Motor neuron (in vitro differentiated cells): ENCODE measurements around the gene ALDH8A1. TPM values are rescaled to one million over a fixed set of nuclear protein-coding genes. Genes with fewer than 3 reads are reported as not detected.

Experiments used
- ATAC-seq, 8 experiments: fragments of 200-7000 bp; cut with Tn5 transposase; replicated peaks in 6 of 8; 2 replicates each; pipeline ENCODE4 v1.8.0; 2021; ENCODE audit warnings: mild to moderate bottlenecking in 8 of 8, moderate library complexity in 8 of 8
- H3K27ac ChIP-seq, 2 donors: fragments of 250-450 bp; sonication (Bioruptor Pico); 2 replicates each; pipeline ENCODE4 v1.9.0; 2021; ENCODE audit warnings: antibody characterized with exemption in 2 of 2, mild to moderate bottlenecking in 2 of 2, moderate library complexity in 1 of 2
- H3K4me1 ChIP-seq, 2 donors: fragments of 250-450 bp; sonication (Bioruptor Pico); replicated peaks in 1 of 2; 2 replicates each; pipeline ENCODE4 v1.6.1; 2021; ENCODE audit warnings: antibody characterized with exemption in 2 of 2, mild to moderate bottlenecking in 2 of 2, moderate library complexity in 1 of 2
- H3K4me3 ChIP-seq, 5 donors: fragments of 250-450 bp; sonication (Bioruptor Pico); 2 replicates each; pipeline ENCODE4 v1.9.0; 2021; ENCODE audit warnings: antibody characterized with exemption in 5 of 5, mild to moderate bottlenecking in 5 of 5, moderate library complexity in 4 of 5
- WGBS, 10 experiments: fragments of 450-650 bp; shearing (Covaris generic); methylation state at CpG; one replicate each; pipeline ENCODE4 v1.0.0; 2022; 5-methylcytosine and 5-hydroxymethylcytosine counted together
- in situ Hi-C, 9 experiments: fragments of 400-800 bp; cut with MboI; loops; one replicate each; pipeline ENCODE4 v1.15.0; 2021; ENCODE audit warnings: low sequenced_read_pairs in 9 of 9, low pct_unique_long_range_greater_than_20kb in 2 of 9; ENCODE audit not compliant: unreplicated experiment in 9 of 9
- total RNA-seq, 8 experiments: library from RNA; unstranded; fragments of 300-600 nt; gene quantifications; 2 replicates each; pipeline versions ENCODE4 v1.2.3 to v1.2.4, GENCODE V29; 2022

ALDH8A1 gene, protein sequence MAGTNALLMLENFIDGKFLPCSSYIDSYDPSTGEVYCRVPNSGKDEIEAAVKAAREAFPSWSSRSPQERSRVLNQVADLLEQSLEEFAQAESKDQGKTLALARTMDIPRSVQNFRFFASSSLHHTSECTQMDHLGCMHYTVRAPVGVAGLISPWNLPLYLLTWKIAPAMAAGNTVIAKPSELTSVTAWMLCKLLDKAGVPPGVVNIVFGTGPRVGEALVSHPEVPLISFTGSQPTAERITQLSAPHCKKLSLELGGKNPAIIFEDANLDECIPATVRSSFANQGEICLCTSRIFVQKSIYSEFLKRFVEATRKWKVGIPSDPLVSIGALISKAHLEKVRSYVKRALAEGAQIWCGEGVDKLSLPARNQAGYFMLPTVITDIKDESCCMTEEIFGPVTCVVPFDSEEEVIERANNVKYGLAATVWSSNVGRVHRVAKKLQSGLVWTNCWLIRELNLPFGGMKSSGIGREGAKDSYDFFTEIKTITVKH
- total RNA-seq = 1 to 10 TPM in 5 of 8 experiments, under 1 TPM in 3; 0.13 to 2.3 (median 1.0) TPM

DNA sequence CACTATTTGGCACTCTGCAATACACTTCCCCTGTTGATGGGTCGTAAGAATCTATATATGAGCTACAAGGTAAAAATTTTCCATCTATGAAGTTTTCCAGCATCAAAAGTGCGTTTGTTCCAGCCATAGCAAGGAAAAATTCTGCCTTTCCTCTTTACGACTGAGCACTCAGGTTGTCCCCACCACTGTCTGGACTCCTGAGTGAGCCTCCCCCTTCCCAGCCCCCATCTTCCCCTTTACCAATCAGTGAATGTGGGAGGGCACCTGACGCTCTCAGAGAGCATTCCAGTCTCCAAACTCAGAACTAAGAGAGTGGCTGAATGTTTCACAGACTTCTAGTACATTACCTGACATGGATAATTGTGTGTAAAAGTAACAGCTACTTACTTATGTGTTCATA is at the start of gene ALDH8A1:
Gene ALDH8A1, minus strand, starts transcription at position 175 of the 400 bp plus-strand sequence. Its CDS starts 48 bp downstream, at position 127.
- ATAC-seq = no peak
- Histone ChIP-seq H3K4me1 (no peaks in the 10 kb centered on the region), H3K27ac (no peak within 1 kb of the TSS), H3K4me3 (no peak within 1 kb of the TSS)
- 75 to 100% (median 90%) methylated on average over 1 to 3 of the region's 4 CpGs; no CpG with 5 or more reads in 5 of the 10 experiments for WGBS, 10 experiments
- in situ Hi-C loops = loop anchor here in 2 of 9 experiments (25.0 kb wide), 2 partner anchors 788 to 813 kb away; no protein-coding TSS in a partner anchor

DNA sequence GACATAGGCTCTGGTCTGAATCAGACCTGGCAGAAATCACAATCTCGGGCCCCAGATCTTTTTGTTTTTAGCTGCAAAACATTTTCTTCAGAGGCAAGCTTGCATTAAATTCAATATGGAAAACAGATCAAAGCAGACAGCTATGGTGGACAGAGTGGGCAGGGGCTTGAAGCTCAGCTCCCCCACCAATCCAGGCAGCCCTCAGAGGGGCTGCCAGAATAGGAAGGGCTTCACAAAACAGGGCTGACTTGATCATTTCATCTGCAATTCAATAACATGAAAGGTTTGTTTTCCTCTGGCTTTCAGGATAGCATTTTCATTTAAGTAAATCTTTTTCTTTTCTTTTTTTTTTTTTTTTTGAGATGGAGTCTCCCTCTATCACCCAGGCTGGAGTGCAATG is 49.2 kb upstream of the ALDH8A1 start:
- WGBS, 10 experiments = 40 to 100% (median 82%) methylated on average over 1 of the region's 1 CpG; no CpG with 5 or more reads in 2 of the 10 experiments
- Histone ChIP-seq H3K27ac (no peak overlapping the region), H3K4me1 (no peaks in the 10 kb centered on the region), H3K4me3 (no peak overlapping the region)
- ATAC-seq = no peak
- in situ Hi-C loops = no loop called here

DNA sequence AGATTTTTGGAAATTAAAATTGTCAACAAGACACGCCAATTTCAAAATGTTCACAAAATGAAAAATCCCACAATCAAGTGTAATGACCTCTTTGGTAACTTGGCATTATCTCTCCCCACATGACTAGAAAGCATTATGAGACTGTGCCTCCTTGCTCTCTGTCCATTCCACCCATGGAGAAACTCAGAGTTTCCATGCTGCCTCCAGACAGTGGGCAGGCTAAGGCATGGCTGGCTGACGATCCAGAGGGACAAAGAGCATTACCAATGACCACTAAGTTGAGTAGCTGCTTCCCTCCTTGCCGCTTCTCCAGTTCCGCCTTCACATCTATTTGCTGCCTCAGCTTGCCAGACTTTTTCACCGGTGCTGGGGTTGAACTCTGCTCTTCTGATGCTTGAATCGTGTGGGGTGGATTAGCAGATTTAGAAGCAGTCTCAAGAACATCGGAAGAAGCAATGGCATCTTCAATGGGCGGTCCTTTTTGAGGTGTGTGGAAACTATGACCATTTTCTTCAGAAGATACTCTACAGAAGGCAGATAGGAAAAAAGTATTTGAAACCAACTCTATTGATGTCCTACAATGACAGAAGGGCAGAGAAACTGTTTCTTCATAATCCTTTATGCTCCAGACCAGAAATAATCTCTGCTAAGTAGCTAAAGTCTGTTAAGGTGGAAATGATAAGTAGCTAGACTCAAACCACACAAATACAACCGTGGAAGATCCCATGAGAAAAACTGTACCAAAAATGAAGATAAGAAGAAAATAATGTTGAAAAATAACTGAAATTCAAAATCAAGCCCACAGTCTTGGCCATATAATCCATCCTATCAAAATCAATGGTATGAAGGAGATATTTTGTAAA is 47.5 kb upstream of the ALDH8A1 start:
- ATAC-seq = no peak
- WGBS, 10 experiments = 80 to 100% (median 96%) methylated on average over 1 to 9 of the region's 9 CpGs
- no peaks in the 10 kb centered on the region for H3K4me1 ChIP-seq
- in situ Hi-C loops = no loop called here
- no peak overlapping the region for H3K27ac ChIP-seq
- no peak overlapping the region for H3K4me3 ChIP-seq

DNA sequence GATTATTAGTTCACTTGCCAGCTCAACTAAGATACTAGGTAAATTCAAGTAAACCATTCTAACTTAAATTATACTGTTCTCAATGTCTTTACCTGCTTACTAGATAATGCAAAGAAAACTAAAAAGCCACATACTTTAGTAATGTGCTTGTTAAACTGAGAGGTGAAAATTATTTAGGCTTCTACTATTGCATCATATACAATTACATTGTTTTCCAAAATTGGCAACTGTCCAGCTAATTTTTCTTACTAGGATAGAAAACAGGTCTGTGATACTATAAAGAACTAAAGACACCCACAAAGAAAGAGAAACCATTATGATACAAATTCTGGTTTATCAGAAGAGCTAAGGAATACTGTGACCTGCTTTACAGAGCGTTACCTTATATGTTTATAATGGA is 45.6 kb upstream of the ALDH8A1 start:
- Histone ChIP-seq H3K4me1 (no peaks in the 10 kb centered on the region), H3K4me3 (no peak overlapping the region), H3K27ac (no peak overlapping the region)
- ATAC-seq = no peak
- in situ Hi-C loops = no loop called here
- WGBS, 10 experiments = 88 to 100% (median 100%) methylated on average over 1 of the region's 1 CpG; no CpG with 5 or more reads in 3 of the 10 experiments

DNA sequence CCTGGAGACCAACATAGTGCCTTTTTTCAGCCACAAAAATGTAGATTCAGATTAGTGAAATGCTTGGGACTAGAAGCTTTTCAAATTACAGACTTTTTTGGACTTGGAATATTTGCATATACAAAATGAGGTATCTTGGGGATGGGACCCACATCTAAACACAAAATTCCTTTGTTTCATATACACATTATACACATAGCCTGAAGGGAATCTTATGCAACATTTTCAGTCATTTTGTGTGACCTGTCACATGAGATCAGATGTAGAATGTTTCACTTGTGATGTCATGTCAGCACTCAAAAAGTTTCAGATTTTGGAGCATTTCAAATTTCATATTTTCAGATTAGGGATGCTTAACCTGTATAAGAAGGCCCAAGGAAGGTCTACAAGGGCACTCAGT is 44.5 kb upstream of the ALDH8A1 start:
- Histone ChIP-seq H3K4me1 (no peaks in the 10 kb centered on the region), H3K4me3 (no peak overlapping the region), H3K27ac (no peak overlapping the region)
- in situ Hi-C loops = no loop called here
- peak in 2 of 8 experiments; percentile 34 to 44 for ATAC-seq

DNA sequence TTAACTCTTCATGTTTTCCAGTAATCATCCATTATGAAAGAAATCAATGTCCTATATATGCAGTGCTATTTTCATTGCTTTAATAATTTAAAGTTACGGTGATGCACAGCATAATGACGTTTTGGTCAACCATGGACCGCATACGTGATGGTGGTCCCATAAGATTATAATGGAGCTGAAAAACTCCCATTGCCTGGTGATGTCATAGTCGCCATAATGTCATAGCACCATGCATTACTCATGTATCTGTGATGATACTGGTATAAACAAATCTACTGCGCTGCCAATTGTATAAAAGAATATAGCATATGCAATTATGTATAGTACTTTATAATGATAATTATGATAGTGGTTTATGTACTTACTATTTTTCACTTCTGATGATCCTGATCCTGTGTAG is 42.3 kb upstream of the ALDH8A1 start:
- no peaks in the 10 kb centered on the region for H3K4me1 ChIP-seq
- H3K4me3 ChIP-seq = no peak overlapping the region
- in situ Hi-C loops = no loop called here
- WGBS, 10 experiments = 91 to 100% (median 98%) methylated on average over 1 to 6 of the region's 6 CpGs; no CpG with 5 or more reads in 1 of the 10 experiments
- ATAC-seq = no peak
- no peak overlapping the region for H3K27ac ChIP-seq

DNA sequence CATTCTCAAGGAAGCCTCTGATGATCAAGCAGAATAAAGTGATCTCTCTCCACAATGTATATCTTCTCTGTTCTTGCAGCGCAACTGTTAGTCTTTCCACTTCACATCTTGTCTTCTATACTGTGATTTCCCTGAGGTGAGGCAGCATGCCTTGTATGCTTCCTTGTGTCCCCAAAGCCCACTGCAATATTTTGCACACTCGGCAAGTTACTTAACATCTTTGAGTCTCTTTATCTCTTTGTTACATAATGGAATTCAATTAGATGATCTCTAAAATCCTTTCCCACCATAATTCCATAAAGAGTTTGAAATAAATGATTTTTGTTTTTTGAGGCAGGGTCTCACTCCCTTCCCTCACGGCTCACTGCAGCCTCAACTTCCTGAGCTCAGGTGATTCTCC is 40.4 kb upstream of the ALDH8A1 start:
- H3K4me3 ChIP-seq = no peak overlapping the region
- in situ Hi-C loops = no loop called here
- 88 to 100% (median 94%) methylated on average over 1 to 3 of the region's 3 CpGs for WGBS, 10 experiments
- ATAC-seq = no peak
- H3K27ac ChIP-seq = no peak overlapping the region
- no peaks in the 10 kb centered on the region for H3K4me1 ChIP-seq

DNA sequence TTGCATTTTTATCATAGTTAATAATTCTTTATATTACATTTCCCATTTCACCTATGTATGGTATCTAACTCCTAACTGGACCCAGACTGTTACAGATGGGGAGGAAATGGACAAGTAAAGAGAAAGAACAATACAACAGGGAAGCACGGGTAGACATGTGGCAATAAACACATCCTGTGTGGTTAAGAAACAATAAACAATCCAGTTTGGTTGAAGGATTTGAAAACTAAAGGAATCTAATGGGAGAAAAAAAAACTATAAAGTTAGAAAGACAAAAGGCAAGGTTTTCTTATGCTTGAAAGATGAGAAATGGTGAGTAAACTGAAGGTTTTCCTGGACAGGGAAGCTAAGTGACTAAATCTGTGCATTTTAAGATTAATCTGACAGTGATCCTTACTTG is 34.9 kb upstream of the ALDH8A1 start:
- ATAC-seq = no peak
- WGBS, 10 experiments = 11 to 100% (median 88%) methylated on average over 1 of the region's 1 CpG

DNA sequence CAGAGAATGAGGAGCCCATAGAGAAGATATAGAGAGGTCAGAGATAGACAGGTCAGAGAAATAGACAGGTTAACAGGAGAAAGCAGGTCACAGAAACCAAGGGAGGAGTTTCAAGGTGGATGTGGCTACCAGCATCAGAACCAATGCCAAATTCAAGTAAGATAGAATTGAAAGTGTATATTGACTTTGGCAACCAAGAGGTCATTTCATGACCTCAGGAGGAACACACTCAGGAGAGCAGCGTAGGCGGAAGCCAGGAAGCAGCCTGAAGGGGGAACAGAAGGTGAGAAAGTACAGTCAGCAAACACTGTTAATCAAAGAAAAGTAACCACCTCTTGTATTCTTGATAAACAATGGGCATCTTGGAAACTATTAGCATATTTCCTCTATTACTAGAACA is 33.9 kb upstream of the ALDH8A1 start:
- in situ Hi-C loops = no loop called here
- no peak for ATAC-seq
- WGBS, 10 experiments = 94 to 100% (median 100%) methylated on average over 2 of the region's 2 CpGs
- Histone ChIP-seq H3K4me3 (no peak overlapping the region), H3K27ac (no peak overlapping the region), H3K4me1 (no peaks in the 10 kb centered on the region)

More for the DNA sequence above, 34.9 kb upstream of the ALDH8A1 start:
- no peaks in the 10 kb centered on the region for H3K4me1 ChIP-seq
- no peak overlapping the region for H3K4me3 ChIP-seq
- in situ Hi-C loops = no loop called here
- no peak overlapping the region for H3K27ac ChIP-seq

DNA sequence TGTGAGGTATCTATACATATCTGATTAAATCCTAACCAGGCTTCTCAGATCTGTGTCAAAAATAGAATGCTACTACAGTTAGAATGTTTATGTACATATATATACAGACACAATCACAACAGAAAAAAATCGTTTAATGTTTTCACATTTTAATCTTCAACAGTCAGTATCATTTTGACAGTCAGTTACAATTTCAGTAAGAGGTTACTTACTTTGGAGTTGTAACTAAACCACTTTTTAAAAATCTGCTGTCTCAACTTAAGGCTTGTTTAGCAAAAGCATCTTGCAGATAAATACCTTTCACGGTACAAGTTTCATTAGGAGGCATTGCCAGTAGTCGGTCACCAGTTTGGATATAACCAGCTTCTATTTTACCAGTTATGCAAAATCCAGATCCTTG is 32.3 kb upstream of the ALDH8A1 start:
- no peak for ATAC-seq
- H3K27ac ChIP-seq = no peak overlapping the region
- H3K4me1 ChIP-seq = no peaks in the 10 kb centered on the region
- no peak overlapping the region for H3K4me3 ChIP-seq
- in situ Hi-C loops = no loop called here
- 70 to 100% (median 92%) methylated on average over 1 to 3 of the region's 3 CpGs; no CpG with 5 or more reads in 1 of the 10 experiments for WGBS, 10 experiments

DNA sequence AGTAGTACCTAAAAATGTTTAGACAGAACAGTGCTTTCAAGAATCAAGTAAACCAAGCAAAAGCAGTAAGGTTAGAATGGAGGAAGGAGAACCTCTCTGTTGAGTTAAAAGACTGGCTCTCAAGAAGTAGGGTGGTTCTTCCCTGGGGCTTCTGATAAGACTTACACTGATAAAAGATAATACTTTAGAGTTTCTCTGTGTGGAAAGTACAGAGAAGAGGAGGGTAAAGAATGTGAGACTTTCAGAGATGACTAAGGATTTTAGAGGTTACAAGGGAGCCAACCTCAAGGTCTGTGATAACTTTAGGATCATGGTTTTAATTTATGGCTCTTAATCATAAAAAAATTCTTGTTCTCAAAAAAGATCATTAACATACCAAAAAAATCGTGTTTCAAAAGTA is 30.9 kb upstream of the ALDH8A1 start:
- in situ Hi-C loops = no loop called here
- Histone ChIP-seq H3K27ac (no peak overlapping the region), H3K4me3 (no peak overlapping the region), H3K4me1 (no peaks in the 10 kb centered on the region)
- WGBS, 10 experiments = 0 to 89% (median 68%) methylated on average over 1 of the region's 1 CpG; no CpG with 5 or more reads in 2 of the 10 experiments
- no peak for ATAC-seq

DNA sequence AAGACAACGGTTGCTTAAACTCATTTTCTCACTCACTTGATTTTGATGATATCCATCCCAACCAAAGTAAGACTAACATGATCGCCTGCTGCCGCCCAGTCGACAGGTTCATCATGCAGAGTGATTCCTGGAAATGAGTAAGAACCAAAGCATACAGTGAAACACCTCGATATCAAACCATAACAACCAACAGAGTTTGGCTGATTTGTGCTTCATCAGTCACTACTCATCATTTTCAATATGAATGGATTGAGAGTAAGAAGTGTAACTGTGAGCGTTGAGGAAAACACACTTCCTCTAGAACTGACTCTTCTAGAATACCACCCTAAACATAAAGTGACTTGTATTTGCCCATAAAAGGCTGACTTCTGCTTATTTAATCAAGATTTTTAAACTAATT is 29.2 kb upstream of the ALDH8A1 start:
- WGBS, 10 experiments = 90 to 100% (median 95%) methylated on average over 2 to 6 of the region's 6 CpGs; no CpG with 5 or more reads in 1 of the 10 experiments
- no peaks in the 10 kb centered on the region for H3K4me1 ChIP-seq
- H3K4me3 ChIP-seq = no peak overlapping the region
- no peak overlapping the region for H3K27ac ChIP-seq
- ATAC-seq = no peak
- in situ Hi-C loops = no loop called here

DNA sequence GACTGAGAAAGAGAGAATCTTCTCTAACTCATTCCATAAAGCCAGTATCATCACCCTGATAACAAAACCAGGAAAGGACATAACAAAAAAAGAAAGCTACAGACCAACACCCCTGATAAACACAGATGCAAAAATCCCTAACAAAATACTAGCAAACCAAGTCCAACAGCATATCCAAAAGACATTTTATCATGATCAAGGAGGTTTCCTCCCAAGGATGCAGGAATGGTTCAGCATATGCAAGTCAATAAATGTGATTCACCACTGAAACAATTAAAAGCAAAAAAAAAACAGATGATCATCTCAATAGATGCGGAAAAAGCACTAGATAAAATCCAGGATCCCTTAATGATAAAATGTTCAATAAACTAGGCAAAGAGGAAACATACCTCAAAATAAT is 24.5 kb upstream of the ALDH8A1 start:
- no peak overlapping the region for H3K4me3 ChIP-seq
- no peaks in the 10 kb centered on the region for H3K4me1 ChIP-seq
- WGBS, 10 experiments = 86 to 100% (median 92%) methylated on average over 1 of the region's 1 CpG; no CpG with 5 or more reads in 3 of the 10 experiments
- ATAC-seq = peak in 2 of 8 experiments; percentile 70 to 86
- in situ Hi-C loops = no loop called here
- no peak overlapping the region for H3K27ac ChIP-seq
